OCI-LY1 (cell line): Measurements from ENCODE around the gene EBI3.

Experiments used
- H2AFZ ChIP-seq: fragments of 200-600 bp; sonication (generic), shearing (Covaris generic); 2 replicates; pipeline ENCODE4 v1.6.0; 2014; ENCODE audit warnings: antibody characterized with exemption, mild to moderate bottlenecking, low read length
- H3F3A ChIP-seq: fragments of 200-600 bp; sonication (generic), shearing (Covaris generic); 2 replicates; pipeline ENCODE4 v1.6.0; 2014; ENCODE audit warnings: mild to moderate bottlenecking, antibody characterized with exemption, low read length, moderate library complexity; ENCODE audit not compliant: insufficient read depth
- H3K27ac ChIP-seq: fragments of 200-600 bp; sonication (generic); 2 replicates; pipeline ENCODE4 v1.5.1; 2014; ENCODE audit warnings: low read length, mixed run types, mild to moderate bottlenecking, low read depth; ENCODE audit not compliant: poor library complexity, severe bottlenecking
- H3K27me3 ChIP-seq: fragments of 200-600 bp; sonication (generic); 2 replicates; pipeline ENCODE4 v1.6.0; 2014; ENCODE audit warnings: antibody characterized with exemption, mild to moderate bottlenecking, low read length, moderate library complexity; ENCODE audit not compliant: insufficient read depth
- H3K36me3 ChIP-seq: fragments of 200-600 bp; sonication (generic); 2 replicates; pipeline ENCODE4 v1.6.1; 2014; ENCODE audit warnings: mild to moderate bottlenecking, antibody characterized with exemption, low read length, moderate library complexity, mixed read lengths; ENCODE audit not compliant: insufficient read depth
- H3K4me1 ChIP-seq: fragments of 200-600 bp; sonication (generic); 2 replicates; pipeline ENCODE4 v1.5.1; 2014; ENCODE audit warnings: mild to moderate bottlenecking, low read length, moderate library complexity; ENCODE audit not compliant: insufficient read depth, severe bottlenecking
- H3K4me2 ChIP-seq: fragments of 200-600 bp; sonication (generic), shearing (Covaris generic); 2 replicates; pipeline ENCODE4 v1.6.1; 2014; ENCODE audit warnings: low read length
- H3K4me3 ChIP-seq: fragments of 200-600 bp; sonication (generic); 2 replicates; pipeline ENCODE4 v1.5.1; 2014; ENCODE audit warnings: low read length, low read depth, mild to moderate bottlenecking, mixed read lengths; ENCODE audit not compliant: poor library complexity, severe bottlenecking
- H3K79me2 ChIP-seq: fragments of 200-600 bp; shearing (Covaris generic); 2 replicates; pipeline ENCODE4 v1.6.1; 2016; ENCODE audit warnings: mixed run types, low read length, mixed read lengths; ENCODE audit not compliant: insufficient read depth
- H3K9ac ChIP-seq: fragments of 200-600 bp; sonication (generic), shearing (Covaris generic); 2 replicates; pipeline ENCODE4 v1.6.1; 2014; ENCODE audit warnings: mild to moderate bottlenecking, low read length, mixed read lengths
- H3K9me2 ChIP-seq: fragments of 200-600 bp; sonication (generic), shearing (Covaris generic); 2 replicates; pipeline ENCODE4 v1.6.1; 2014; ENCODE audit warnings: low read depth, mild to moderate bottlenecking, low read length, mixed read lengths
- H3K9me3 ChIP-seq: fragments of 200-600 bp; shearing (Covaris generic); 2 replicates; pipeline ENCODE4 v1.6.1; 2014; ENCODE audit warnings: low read length, mixed read lengths
- H4K20me1 ChIP-seq: fragments of 200-600 bp; sonication (generic), shearing (Covaris generic); 2 replicates; pipeline ENCODE4 v1.6.0; 2016; ENCODE audit warnings: mild to moderate bottlenecking, low read length; ENCODE audit not compliant: insufficient read depth
- EZH2 ChIP-seq: fragments of 200-600 bp; sonication (generic), shearing (Covaris generic); IDR thresholded peaks from 2 replicates; pipeline ENCODE4 v1.8.0; 2017; ENCODE audit warnings: borderline replicate concordance, mixed run types, mild to moderate bottlenecking, antibody characterized with exemption, low read length, moderate library complexity, mixed read lengths
- TF ChIP-seq, protein P1 (sequence below): fragments of 200-600 bp; sonication (generic), shearing (Covaris generic); IDR thresholded peaks from 2 replicates; pipeline ENCODE4 v1.5.1; 2017; ENCODE audit warnings: mild to moderate bottlenecking, antibody characterized with exemption, low read length, moderate library complexity, mixed read lengths

The EBI3 gene

DNA sequence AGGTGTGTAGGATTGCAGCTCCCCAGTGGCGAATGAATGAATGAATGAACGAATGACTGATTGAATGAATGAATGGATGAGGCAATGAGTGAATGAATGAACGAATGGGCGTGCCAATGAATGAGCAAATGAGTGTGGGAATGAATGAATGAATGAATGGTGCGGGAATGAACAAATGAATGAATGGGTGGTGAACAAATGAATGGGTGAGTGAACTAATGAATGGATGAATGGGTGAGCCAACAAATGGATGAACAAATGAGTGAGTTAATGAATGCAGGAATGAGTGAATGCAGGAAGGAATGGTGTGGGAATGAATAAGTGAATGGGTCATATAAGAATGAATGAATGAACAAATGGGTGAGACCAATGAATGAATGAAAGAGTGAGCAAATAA, 32.1 kb upstream of the EBI3 start:
- Histone ChIP-seq H3K27me3 (peaks cover 4% of the 10 kb centered on the region; the same call in 1 of the 2 replicates), H3K4me2 (no peak overlapping the region), H3K79me2 (no peaks in the 10 kb centered on the region), H4K20me1 (no peaks in the 10 kb centered on the region), H3K4me3 (no peak overlapping the region), H3K4me1 (no peaks in the 10 kb centered on the region), H3K36me3 (no peaks in the 10 kb centered on the region), H3K9me2 (no peaks in the 10 kb centered on the region), H2AFZ (no peak overlapping the region), H3K27ac (no peak overlapping the region), H3K9ac (no peak overlapping the region), H3K9me3 (peaks cover 3% of the 10 kb centered on the region; the same call in 1 of the 2 replicates), H3F3A (no peaks in the 10 kb centered on the region)
- TF ChIP-seq EZH2, result no peak
- TF ChIP-seq, protein P1, sequence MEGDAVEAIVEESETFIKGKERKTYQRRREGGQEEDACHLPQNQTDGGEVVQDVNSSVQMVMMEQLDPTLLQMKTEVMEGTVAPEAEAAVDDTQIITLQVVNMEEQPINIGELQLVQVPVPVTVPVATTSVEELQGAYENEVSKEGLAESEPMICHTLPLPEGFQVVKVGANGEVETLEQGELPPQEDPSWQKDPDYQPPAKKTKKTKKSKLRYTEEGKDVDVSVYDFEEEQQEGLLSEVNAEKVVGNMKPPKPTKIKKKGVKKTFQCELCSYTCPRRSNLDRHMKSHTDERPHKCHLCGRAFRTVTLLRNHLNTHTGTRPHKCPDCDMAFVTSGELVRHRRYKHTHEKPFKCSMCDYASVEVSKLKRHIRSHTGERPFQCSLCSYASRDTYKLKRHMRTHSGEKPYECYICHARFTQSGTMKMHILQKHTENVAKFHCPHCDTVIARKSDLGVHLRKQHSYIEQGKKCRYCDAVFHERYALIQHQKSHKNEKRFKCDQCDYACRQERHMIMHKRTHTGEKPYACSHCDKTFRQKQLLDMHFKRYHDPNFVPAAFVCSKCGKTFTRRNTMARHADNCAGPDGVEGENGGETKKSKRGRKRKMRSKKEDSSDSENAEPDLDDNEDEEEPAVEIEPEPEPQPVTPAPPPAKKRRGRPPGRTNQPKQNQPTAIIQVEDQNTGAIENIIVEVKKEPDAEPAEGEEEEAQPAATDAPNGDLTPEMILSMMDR, result no peak

DNA sequence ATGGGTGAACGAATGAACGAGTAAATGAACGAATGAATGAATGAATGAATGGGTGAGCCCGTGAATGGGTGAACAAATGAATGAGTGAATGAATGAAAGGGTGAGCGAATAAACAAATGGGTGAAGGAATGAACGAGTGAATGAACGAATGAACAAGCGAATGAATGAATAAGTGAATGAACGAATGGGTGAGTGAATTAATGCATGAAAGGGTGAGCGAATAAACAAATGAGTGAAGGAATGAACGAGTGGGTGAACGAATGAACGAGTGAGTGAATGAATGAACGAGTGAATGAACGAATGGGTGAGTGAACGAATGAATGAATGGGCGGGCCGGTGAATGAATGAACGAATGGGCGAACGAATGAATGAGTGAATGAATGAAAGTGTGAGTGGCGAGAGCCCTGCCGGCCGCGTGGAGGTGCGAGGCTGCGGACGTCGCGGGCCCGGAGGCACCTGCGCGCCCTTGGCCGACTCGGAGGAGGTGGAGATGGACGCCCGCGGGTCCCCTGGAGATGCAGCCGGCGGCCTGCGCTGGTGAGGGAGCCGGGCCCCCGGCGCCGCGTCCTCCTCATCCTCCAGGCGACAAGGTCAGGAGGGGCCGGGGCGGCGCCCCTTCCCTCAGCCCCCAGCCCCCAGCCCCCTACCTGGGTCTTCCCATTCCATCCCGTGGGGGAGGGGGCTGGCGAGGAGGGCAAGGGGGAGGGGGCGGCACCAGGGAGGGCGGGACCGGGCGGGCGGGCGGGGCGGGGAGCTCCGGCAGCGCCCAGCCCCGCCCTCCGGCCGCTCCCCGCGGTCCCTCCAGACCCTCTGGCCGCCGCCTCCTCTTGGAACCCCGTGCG, 31.5 kb upstream of the EBI3 start:
- no peak overlapping the region for H3K9ac ChIP-seq
- no peak for TF ChIP-seq EZH2
- TF ChIP-seq, protein P1, result no peak
- H3K4me2 ChIP-seq, result no peak overlapping the region
- no peaks in the 10 kb centered on the region for H4K20me1 ChIP-seq
- no peak overlapping the region for H3K4me3 ChIP-seq
- H3K9me3 ChIP-seq, result peaks cover 3% of the 10 kb centered on the region; the same call in 1 of the 2 replicates
- no peak overlapping the region for H2AFZ ChIP-seq
- no peaks in the 10 kb centered on the region for H3K36me3 ChIP-seq
- H3K9me2 ChIP-seq, result no peaks in the 10 kb centered on the region
- no peak overlapping the region for H3K27ac ChIP-seq
- H3F3A ChIP-seq, result no peaks in the 10 kb centered on the region
- H3K4me1 ChIP-seq, result no peaks in the 10 kb centered on the region
- peaks cover 4% of the 10 kb centered on the region; the same call in 1 of the 2 replicates for H3K27me3 ChIP-seq
- H3K79me2 ChIP-seq, result no peaks in the 10 kb centered on the region

DNA sequence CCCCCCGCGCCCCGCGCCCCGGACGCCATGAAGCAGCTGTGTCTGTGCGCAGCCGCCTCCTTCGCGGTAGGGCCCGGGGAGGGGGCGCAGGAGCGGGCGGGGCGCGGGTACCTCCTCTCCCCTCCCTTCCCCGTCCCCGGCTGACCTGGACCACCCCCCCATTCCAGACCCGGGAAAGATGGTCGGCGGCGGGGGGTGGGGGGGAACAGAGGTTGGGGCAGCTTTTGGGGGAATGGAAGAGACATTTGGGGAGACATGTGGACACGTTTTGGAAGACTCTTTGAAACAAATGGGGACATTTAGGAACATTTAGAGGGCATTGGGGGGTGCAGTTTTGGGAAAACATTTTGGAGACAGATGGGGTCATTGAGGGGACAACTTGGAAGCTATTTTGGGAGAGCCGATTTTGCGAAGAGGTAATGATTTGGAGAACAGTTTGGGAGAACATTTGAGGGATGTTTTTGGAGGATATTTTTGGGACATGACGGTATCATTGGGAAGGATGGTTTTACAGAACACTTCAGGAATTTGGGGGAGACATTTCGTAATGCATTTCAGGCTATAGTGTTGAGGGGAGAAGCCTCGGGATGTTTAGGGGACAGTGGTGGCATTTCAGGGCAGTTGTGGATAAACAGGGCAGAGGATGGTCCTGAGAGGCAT, 30.7 kb upstream of the EBI3 start:
- Histone ChIP-seq H3K9me3 (peaks cover 3% of the 10 kb centered on the region; the same call in 1 of the 2 replicates), H3K4me1 (no peaks in the 10 kb centered on the region), H3K9me2 (no peaks in the 10 kb centered on the region), H2AFZ (no peak overlapping the region), H3K9ac (no peak overlapping the region), H4K20me1 (no peaks in the 10 kb centered on the region), H3K27me3 (peaks cover 4% of the 10 kb centered on the region; the same call in 1 of the 2 replicates), H3K36me3 (no peaks in the 10 kb centered on the region), H3K79me2 (no peaks in the 10 kb centered on the region), H3K27ac (no peak overlapping the region), H3K4me2 (no peak overlapping the region), H3F3A (no peaks in the 10 kb centered on the region), H3K4me3 (no peak overlapping the region)
- TF ChIP-seq, protein P1, result no peak
- no peak for TF ChIP-seq EZH2
